Epithelial cell of proximal tubule (primary cell): ENCODE measurements around the gene CD83. TPM values are rescaled to one million over a fixed set of nuclear protein-coding genes. Genes with fewer than 3 reads are reported as not detected.

ENCODE experiments used
- DNase-seq: peaks from one replicate; pipeline ENCODE4 v3.0.0-alpha.2; 2011; ENCODE audit warnings: low read depth
- H3K4me3 ChIP-seq: 2 replicates; pipeline ENCODE4 v1.5.1; 2011; ENCODE audit warnings: low read depth, mild to moderate bottlenecking, low read length
- CTCF ChIP-seq: conservative IDR thresholded peaks from 2 replicates; pipeline ENCODE4 v1.5.1; 2012; ENCODE audit warnings: low read depth, mild to moderate bottlenecking, low read length
- total RNA-seq: library from RNA; depleted of rRNA; stranded (reverse); fragments of >200 nt; gene quantifications from 2 replicates; pipeline ENCODE4 v1.2.3, GENCODE V29; 2015

Gene CD83
- total RNA-seq, 1 donor from 2014 or later: 3.7 TPM

- H3K4me3 ChIP-seq: no peak overlapping the region
- no peak for TF ChIP-seq CTCF
- no peak for DNase-seq
Observed at GRCh38 chr6:14151773-14152172, 34.2 kb downstream of the CD83 start.

- H3K4me3 ChIP-seq: no peak overlapping the region
- DNase-seq: no peak
- TF ChIP-seq CTCF: no peak
Observed at GRCh38 chr6:14153228-14153627, 35.7 kb downstream of the CD83 start.

GRCh38 chr6:14159090-14159489 lies 41.5 kb downstream of the CD83 start:
- no peak overlapping the region for H3K4me3 ChIP-seq
- DNase-seq: no peak
- TF ChIP-seq CTCF: no peak

- DNase-seq: no peak
- TF ChIP-seq CTCF: no peak
- no peak overlapping the region for H3K4me3 ChIP-seq
Observed at GRCh38 chr6:14162826-14163225, 45.3 kb downstream of the CD83 start.

- no peak for TF ChIP-seq CTCF
- H3K4me3 ChIP-seq: no peak overlapping the region
- peak; percentile 80 for DNase-seq
Observed at GRCh38 chr6:14165091-14165490, 47.5 kb downstream of the CD83 start.

- no peak for TF ChIP-seq CTCF
- no peak for DNase-seq
Observed at GRCh38 chr6:14166839-14167238, 49.3 kb downstream of the CD83 start.

GRCh38 chr6:14170128-14170527 lies 52.6 kb downstream of the CD83 start:
- DNase-seq: no peak
- H3K4me3 ChIP-seq: no peak overlapping the region
- TF ChIP-seq CTCF: no peak

More at GRCh38 chr6:14166839-14167238, 49.3 kb downstream of the CD83 start:
- no peak overlapping the region for H3K4me3 ChIP-seq
